ENCODE data around the gene TSPOAP1. TPM values are rescaled to one million over a fixed set of nuclear protein-coding genes. Genes with fewer than 3 reads are reported as not detected.

TSPOAP1 gene
- total and polyA plus RNA-seq, 2 experiments from 2014 or later, result 15.4 to 19.0 TPM

GRCh38 chr17:58335779-58336455 is 7.3 kb upstream of the TSPOAP1 start:
- Histone ChIP-seq H3K4me1 (ENCODE audit: insufficient read depth) (no peaks in the 10 kb centered on the region), H3K27ac (no peak overlapping the region), H3K36me3 (replicated peaks; ENCODE audit: insufficient read depth, low read depth) (no peaks in the 10 kb centered on the region), H3K9me2 (replicated peaks; ENCODE audit: insufficient read depth) (no peaks in the 10 kb centered on the region), H3K27me3 (no peaks in the 10 kb centered on the region), H2AFZ (no peak overlapping the region), H3K4me3 (no peak overlapping the region), H3K4me2 (no peak overlapping the region), H4K20me1 (ENCODE audit: insufficient read depth, poor library complexity, severe bottlenecking) (no peaks in the 10 kb centered on the region), H3K9me3 (ENCODE audit: low read depth) (no peaks in the 10 kb centered on the region), H3K79me2 (no peaks in the 10 kb centered on the region)
- no peak for DNase-seq (ENCODE audit: low spot score)
- TF ChIP-seq EZH2phosphoT487 (IDR thresholded peaks at IDR 0.05; ENCODE audit: low read depth, severe bottlenecking, unreplicated experiment) (no peak), EZH2 (IDR thresholded peaks at IDR 0.05; ENCODE audit: borderline replicate concordance) (no peak), CTCF (IDR thresholded peaks at IDR 0.05; ENCODE audit: poor library complexity) (no peak)
- WGBS (ENCODE audit: low lambda C conversion rate, missing lambda C conversion rate), result 79% methylated on average over 4 of the region's 4 CpGs

DNA sequence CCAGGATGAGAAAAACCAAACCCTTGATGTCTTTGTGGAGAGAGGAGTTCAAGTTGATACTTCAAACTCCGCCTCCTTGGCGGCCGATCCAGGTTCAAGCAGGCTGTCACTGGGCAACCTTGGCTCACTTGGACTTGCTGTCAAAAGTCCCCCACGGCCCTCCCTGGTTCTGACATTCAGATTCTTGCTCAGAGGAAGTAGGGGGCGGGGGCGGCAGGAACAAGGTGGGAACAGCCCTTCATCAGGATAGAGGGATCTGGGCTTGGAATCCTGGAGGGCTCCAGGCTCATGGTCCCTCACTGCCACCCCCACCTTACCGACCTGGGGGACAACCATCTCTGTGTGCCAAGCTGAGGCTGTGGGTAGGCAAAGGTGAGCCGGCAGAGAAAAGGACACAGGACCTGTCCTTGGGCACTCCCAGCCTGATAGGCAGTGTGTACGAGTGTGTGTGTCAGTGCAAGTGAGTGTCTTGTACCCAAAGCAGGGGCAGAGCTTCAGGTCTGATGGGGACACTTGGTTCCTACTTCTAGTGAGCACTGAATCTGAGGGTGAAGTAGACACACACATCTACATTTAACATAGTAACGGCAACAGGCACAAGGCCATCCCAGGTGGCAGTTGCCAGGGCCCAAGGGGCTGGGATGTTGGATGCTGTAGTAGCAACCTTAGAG is 6.6 kb upstream of the TSPOAP1 start:
- no peak for TF ChIP-seq EZH2phosphoT487 (IDR thresholded peaks at IDR 0.05; ENCODE audit: low read depth, severe bottlenecking, unreplicated experiment)
- TF ChIP-seq EZH2 (IDR thresholded peaks at IDR 0.05; ENCODE audit: borderline replicate concordance), result no peak
- TF ChIP-seq CTCF (IDR thresholded peaks at IDR 0.05; ENCODE audit: poor library complexity), result no peak
- Histone ChIP-seq H3K27me3 (no peaks in the 10 kb centered on the region), H3K27ac (no peak overlapping the region), H3K9me2 (replicated peaks; ENCODE audit: insufficient read depth) (no peaks in the 10 kb centered on the region), H3K9me3 (ENCODE audit: low read depth) (no peaks in the 10 kb centered on the region), H3K36me3 (replicated peaks; ENCODE audit: insufficient read depth, low read depth) (no peaks in the 10 kb centered on the region), H4K20me1 (ENCODE audit: insufficient read depth, poor library complexity, severe bottlenecking) (no peaks in the 10 kb centered on the region), H3K79me2 (no peaks in the 10 kb centered on the region), H3K4me2 (no peak overlapping the region), H3K4me1 (ENCODE audit: insufficient read depth) (no peaks in the 10 kb centered on the region), H2AFZ (no peak overlapping the region), H3K4me3 (no peak overlapping the region)
- WGBS (ENCODE audit: low lambda C conversion rate, missing lambda C conversion rate), result 85% methylated on average over 10 of the region's 10 CpGs
- no peak for DNase-seq (ENCODE audit: low spot score)

DNA sequence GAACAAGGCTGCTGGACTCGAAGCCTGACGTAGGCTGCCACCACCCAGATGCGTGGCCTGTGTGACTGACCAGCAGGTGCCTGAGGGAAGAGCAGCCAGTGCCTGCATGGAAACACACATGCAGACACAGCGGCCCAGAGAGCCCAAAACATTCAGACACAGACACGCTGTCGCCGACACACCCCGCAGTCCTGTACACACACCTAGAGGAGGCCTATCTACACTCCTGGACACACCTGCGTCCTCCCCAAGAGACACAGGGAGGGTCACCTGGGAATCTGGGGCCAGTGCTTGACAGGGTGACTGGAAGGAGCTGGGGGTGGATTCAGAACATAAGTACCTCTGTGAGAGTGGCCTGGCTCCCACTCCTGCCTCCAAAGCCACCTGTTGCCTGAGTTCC is 6.1 kb upstream of the TSPOAP1 start:
- Histone ChIP-seq H3K4me1 (ENCODE audit: insufficient read depth) (no peaks in the 10 kb centered on the region), H3K79me2 (no peaks in the 10 kb centered on the region), H3K36me3 (replicated peaks; ENCODE audit: insufficient read depth, low read depth) (no peaks in the 10 kb centered on the region), H3K9me3 (ENCODE audit: low read depth) (no peaks in the 10 kb centered on the region), H3K27ac (no peak overlapping the region), H3K4me3 (no peak overlapping the region), H4K20me1 (ENCODE audit: insufficient read depth, poor library complexity, severe bottlenecking) (no peaks in the 10 kb centered on the region), H3K27me3 (no peaks in the 10 kb centered on the region), H3K4me2 (no peak overlapping the region), H2AFZ (no peak overlapping the region), H3K9me2 (replicated peaks; ENCODE audit: insufficient read depth) (no peaks in the 10 kb centered on the region)
- DNase-seq (ENCODE audit: low spot score), result no peak
- 92% methylated on average over 9 of the region's 9 CpGs for WGBS (ENCODE audit: low lambda C conversion rate, missing lambda C conversion rate)
- TF ChIP-seq CTCF (IDR thresholded peaks at IDR 0.05; ENCODE audit: poor library complexity), result no peak
- no peak for TF ChIP-seq EZH2 (IDR thresholded peaks at IDR 0.05; ENCODE audit: borderline replicate concordance)
- TF ChIP-seq EZH2phosphoT487 (IDR thresholded peaks at IDR 0.05; ENCODE audit: low read depth, severe bottlenecking, unreplicated experiment), result no peak

Data from hepatocyte (in vitro differentiated cells).